ENCODE measurements around the gene LRRC34.

- TF ChIP-seq EZH2 (IDR thresholded peaks at IDR 0.05; ENCODE audit: low read depth, low read length, severe bottlenecking): no peak
- TF ChIP-seq BCL11A (IDR thresholded peaks at IDR 0.05; ENCODE audit: low read depth in 2 of 2, low read length in 2 of 2): no peak
- no peak for TF ChIP-seq MAX (IDR thresholded peaks at IDR 0.05)
- TF ChIP-seq GTF2F1 (IDR thresholded peaks at IDR 0.05; ENCODE audit: borderline replicate concordance, low read depth, low read length): no peak
- no peak for TF ChIP-seq CTCF (IDR thresholded peaks at IDR 0.05; ENCODE audit: control extremely low read depth in 1 of 3, insufficient read depth in 1 of 3, low read depth in 1 of 3, low read length in 3 of 3)
- TF ChIP-seq CHD2 (IDR thresholded peaks at IDR 0.05; ENCODE audit: low read length): no peak
- TF ChIP-seq SIN3A (conservative IDR thresholded peaks at IDR 0.05 in 1 of 2, IDR thresholded peaks at IDR 0.05 in 1 of 2; ENCODE audit: low read depth in 1 of 2, low read length in 2 of 2): no peak
Observed at GRCh38 chr3:169847896-169848295, 35.2 kb upstream of the LRRC34 start.

All from H1 (cell line).